Fibroblast of villous mesenchyme (primary cell): ENCODE data around the gene GABPB2. TPM values are rescaled to one million over a fixed set of nuclear protein-coding genes. Genes with fewer than 3 reads are reported as not detected.

Experiments used
- DNase-seq: peaks from one replicate; pipeline ENCODE4 v3.0.0-alpha.2; 2010; ENCODE audit warnings: low read depth
- H3K4me3 ChIP-seq: 2 replicates; pipeline ENCODE4 v1.5.1; 2011; ENCODE audit warnings: low read depth, mild to moderate bottlenecking, low read length
- CTCF ChIP-seq: IDR thresholded peaks from 2 replicates; pipeline ENCODE4 v1.5.1; 2012; ENCODE audit warnings: low read depth, mild to moderate bottlenecking, low read length; ENCODE audit not compliant: insufficient read depth
- total RNA-seq: library from RNA; depleted of rRNA; stranded (reverse); fragments of >200 nt; gene quantifications from 2 replicates; pipeline ENCODE4 v1.2.3, GENCODE V29; 2012

Gene GABPB2
- total RNA-seq, 1 donor = 9.5 TPM

- H3K4me3 ChIP-seq = no peak overlapping the region
- DNase-seq = no peak
- no peak for TF ChIP-seq CTCF
Observed at GRCh38 chr1:151108331-151108730, 37.8 kb downstream of the GABPB2 start.

GRCh38 chr1:151113877-151114276 lies 43.3 kb downstream of the GABPB2 start:
- no peak for DNase-seq
- H3K4me3 ChIP-seq = no peak overlapping the region
- TF ChIP-seq CTCF = no peak

- TF ChIP-seq CTCF = no peak
- no peak for DNase-seq
- H3K4me3 ChIP-seq = no peak overlapping the region
Observed at GRCh38 chr1:151124763-151125403, 54.3 kb downstream of the GABPB2 start.

GRCh38 chr1:151128800-151129199 lies 58.2 kb downstream of the GABPB2 start:
- TF ChIP-seq CTCF = no peak
- no peak overlapping the region for H3K4me3 ChIP-seq
- DNase-seq = no peak

GRCh38 chr1:151130987-151131586 lies 60.5 kb downstream of the GABPB2 start:
- peak overlapping the region; percentile 52 for H3K4me3 ChIP-seq

GRCh38 chr1:151131701-151132334 lies 61.3 kb downstream of the GABPB2 start:
- no peak for TF ChIP-seq CTCF
- peak overlapping the region; percentile 52 for H3K4me3 ChIP-seq
- DNase-seq = peak; percentile 31

More at GRCh38 chr1:151130987-151131586, 60.5 kb downstream of the GABPB2 start:
- DNase-seq = peak; percentile 91
- no peak for TF ChIP-seq CTCF
